ENCODE results near the gene LRG1. TPM values are rescaled to one million over a fixed set of nuclear protein-coding genes. Genes with fewer than 3 reads are reported as not detected.

Gene LRG1
- total and polyA plus RNA-seq, 2 experiments from 2014 or later, result 0.21 to 0.45 TPM

- Histone ChIP-seq H3K4me1 (ENCODE audit: insufficient read depth) (peaks cover 17% of the 10 kb centered on the region), H3K36me3 (ENCODE audit: insufficient read depth) (no peaks in the 10 kb centered on the region), H3K4me3 (peak overlapping the region; percentile 41), H2AFZ (no peak overlapping the region), H3K79me2 (replicated peaks; ENCODE audit: insufficient read depth) (peaks cover 27% of the 10 kb centered on the region), H3K27ac (ENCODE audit: low read depth) (peak overlapping the region; percentile 94), H3K9me2 (ENCODE audit: insufficient read depth) (no peaks in the 10 kb centered on the region), H3K27me3 (ENCODE audit: insufficient read depth) (no peaks in the 10 kb centered on the region), H4K20me1 (replicated peaks; ENCODE audit: insufficient read depth) (peaks cover 12% of the 10 kb centered on the region; the same call in 1 of the 2 replicates), H3K4me2 (peak overlapping the region; percentile 66), H3F3A (replicated peaks; ENCODE audit: low read depth) (peaks cover 24% of the 10 kb centered on the region)
- DNase-seq (ENCODE audit: low spot score) (peak; percentile 95), ATAC-seq (peak; percentile 67)
- Mint-ChIP-seq H3K4me3 (peak overlapping the region; percentile 39), H3K9me3 (no peaks in the 10 kb centered on the region), H3K4me1 (peaks cover 21% of the 10 kb centered on the region), H3K27ac (peak overlapping the region; percentile 82), H3K27me3 (ENCODE audit: insufficient read depth, low read depth, poor library complexity) (peaks cover 14% of the 10 kb centered on the region), H3K36me3 (ENCODE audit: low read depth) (no peaks in the 10 kb centered on the region)
- TF ChIP-seq JUNB (IDR thresholded peaks at IDR 0.05; ENCODE audit: unreplicated experiment) (no peak), CREB1 (CRISPR knock-in tag; IDR thresholded peaks at IDR 0.05; ENCODE audit: low read depth) (peak; percentile 88)
Observed at GRCh38 chr19:4575267-4576015, 35.6 kb upstream of the LRG1 start.

- Histone ChIP-seq H3K27me3 (ENCODE audit: insufficient read depth) (no peaks in the 10 kb centered on the region), H2AFZ (no peak overlapping the region), H3K4me1 (ENCODE audit: insufficient read depth) (peaks cover 14% of the 10 kb centered on the region), H4K20me1 (replicated peaks; ENCODE audit: insufficient read depth) (peaks cover 18% of the 10 kb centered on the region; the same call in 1 of the 2 replicates), H3K27ac (ENCODE audit: low read depth) (0 out of 2 replicates have a peak overlapping the region, but pooled peaks have one; percentile 66), H3K4me2 (no peak overlapping the region), H3K79me2 (replicated peaks; ENCODE audit: insufficient read depth) (peaks cover 18% of the 10 kb centered on the region; the same call in 1 of the 2 replicates), H3K36me3 (ENCODE audit: insufficient read depth) (no peaks in the 10 kb centered on the region), H3F3A (replicated peaks; ENCODE audit: low read depth) (peaks cover 24% of the 10 kb centered on the region), H3K9me2 (ENCODE audit: insufficient read depth) (no peaks in the 10 kb centered on the region), H3K4me3 (no peak overlapping the region)
- ATAC-seq (no peak), DNase-seq (ENCODE audit: low spot score) (no peak)
- Mint-ChIP-seq H3K4me1 (peaks cover 18% of the 10 kb centered on the region), H3K27me3 (ENCODE audit: insufficient read depth, low read depth, poor library complexity) (peaks cover 5% of the 10 kb centered on the region), H3K9me3 (no peaks in the 10 kb centered on the region), H3K27ac (no peak overlapping the region), H3K36me3 (ENCODE audit: low read depth) (no peaks in the 10 kb centered on the region), H3K4me3 (no peak overlapping the region)
- TF ChIP-seq POLR2AphosphoS5 (IDR thresholded peaks at IDR 0.05; ENCODE audit: low read depth) (no peak), REST (IDR thresholded peaks at IDR 0.05; ENCODE audit: unreplicated experiment) (no peak), CTCF (conservative IDR thresholded peaks at IDR 0.05; ENCODE audit: low read depth in 2 of 2) (no peak), ZNF114 (CRISPR knock-in tag; IDR thresholded peaks at IDR 0.05) (no peak), JUNB (IDR thresholded peaks at IDR 0.05; ENCODE audit: unreplicated experiment) (no peak), ETS1 (IDR thresholded peaks at IDR 0.05) (no peak), CREB1 (CRISPR knock-in tag; IDR thresholded peaks at IDR 0.05; ENCODE audit: low read depth) (no peak), STAT1 (IDR thresholded peaks at IDR 0.05; ENCODE audit: unreplicated experiment) (no peak), ZNF331 (CRISPR knock-in tag; IDR thresholded peaks at IDR 0.05; ENCODE audit: low read depth) (no peak)
Observed at GRCh38 chr19:4573682-4574081, 33.8 kb upstream of the LRG1 start.

All from GM23338 (cell line).